Measurements from ENCODE around the gene RNU5B-1.

GRCh38 chr15:65258375-65259262 is 45.9 kb upstream of the RNU5B-1 start:
- TF ChIP-seq CTCF (conservative IDR thresholded peaks at IDR 0.05; ENCODE audit: low read length) (no peak), EZH2phosphoT487 (IDR thresholded peaks at IDR 0.05; ENCODE audit: borderline replicate concordance, low read depth, low read length) (no peak)

Data from OCI-LY7 (cell line).